NCI-H226 (cell line): ENCODE results near the gene MYOZ2.
A peak's percentile ranks its signal among the peaks of the same experiment; 100 is the strongest.

ENCODE experiments used
- DNase-seq: peaks from one replicate; pipeline ENCODE4 v3.0.0-alpha.2; 2015

MYOZ2 gene

DNA sequence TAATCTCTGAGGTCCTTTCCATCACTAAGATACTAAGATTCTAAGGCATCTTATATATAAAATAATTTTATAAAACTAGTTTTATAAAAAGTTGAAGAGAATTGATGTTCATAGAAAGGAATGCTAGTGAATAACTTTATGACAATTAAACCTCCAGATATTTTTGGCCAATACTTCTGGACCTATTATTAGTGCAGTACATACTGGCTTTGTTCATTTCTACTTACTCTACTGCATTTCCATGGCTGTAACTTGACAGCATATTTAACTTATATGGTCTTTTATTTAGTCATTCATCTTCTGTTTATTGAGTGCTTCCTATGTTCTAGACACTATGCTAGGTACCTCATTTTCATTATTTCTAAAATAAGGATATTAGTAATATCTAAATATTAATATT, 70.1 kb downstream of the MYOZ2 start:
- no peak for DNase-seq

DNA sequence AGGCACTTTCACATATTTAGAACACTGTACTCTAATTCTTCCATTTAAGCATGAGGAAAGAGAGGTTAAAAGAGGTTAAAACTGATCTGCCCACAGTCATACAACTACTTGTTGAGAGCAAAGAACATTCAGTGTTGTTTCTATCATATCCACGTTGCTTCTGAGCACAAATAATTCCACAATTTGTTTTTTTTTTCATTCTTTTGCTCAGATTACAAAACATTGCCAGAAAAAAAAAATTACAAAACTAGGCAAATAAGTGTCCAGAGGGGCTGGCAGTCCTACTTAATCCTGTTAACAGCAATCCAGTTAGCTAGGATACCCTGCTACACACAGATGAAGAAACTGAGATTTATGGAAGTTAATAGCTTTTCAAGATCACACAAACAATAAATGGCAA, 70.5 kb downstream of the MYOZ2 start:
- DNase-seq, result no peak

DNA sequence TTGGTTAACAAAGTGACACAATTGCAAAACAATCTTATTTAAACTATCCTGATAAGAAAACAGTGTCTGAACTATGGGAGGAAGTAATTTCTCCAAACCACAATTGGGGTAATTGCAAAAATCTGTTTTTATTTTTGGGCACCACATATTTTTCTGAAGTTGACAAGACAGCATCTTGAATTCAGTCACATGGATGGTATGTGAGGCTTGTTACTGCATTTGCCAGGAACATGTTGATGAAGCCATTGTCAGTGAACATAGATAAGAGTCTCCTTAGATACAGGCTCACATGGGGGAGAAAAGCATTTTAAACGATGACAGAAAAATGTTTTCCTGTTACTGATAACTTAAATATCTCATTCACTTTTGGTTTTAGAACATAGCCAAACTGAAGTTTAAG, 71.4 kb downstream of the MYOZ2 start:
- DNase-seq, result peak; percentile 53

DNA sequence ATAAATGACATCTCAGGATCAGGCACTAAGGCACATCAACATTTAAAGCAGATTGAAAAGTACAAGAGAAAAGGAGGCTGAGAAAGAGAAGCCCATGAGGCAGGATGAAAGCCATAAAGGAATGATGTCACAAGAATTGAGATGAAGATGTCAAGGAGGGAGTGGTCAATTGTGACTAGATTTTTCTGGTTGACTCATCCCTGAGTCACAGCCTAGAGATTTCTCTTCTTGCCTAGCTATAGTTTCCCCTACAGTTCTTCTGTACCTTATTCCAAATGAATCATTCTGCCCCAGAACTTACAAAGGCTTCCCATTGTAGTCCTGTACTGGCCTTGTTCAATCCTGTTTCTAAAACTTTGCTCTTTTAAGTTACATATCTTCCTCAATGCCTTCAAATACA, 73.4 kb downstream of the MYOZ2 start:
- peak; percentile 80 for DNase-seq

DNA sequence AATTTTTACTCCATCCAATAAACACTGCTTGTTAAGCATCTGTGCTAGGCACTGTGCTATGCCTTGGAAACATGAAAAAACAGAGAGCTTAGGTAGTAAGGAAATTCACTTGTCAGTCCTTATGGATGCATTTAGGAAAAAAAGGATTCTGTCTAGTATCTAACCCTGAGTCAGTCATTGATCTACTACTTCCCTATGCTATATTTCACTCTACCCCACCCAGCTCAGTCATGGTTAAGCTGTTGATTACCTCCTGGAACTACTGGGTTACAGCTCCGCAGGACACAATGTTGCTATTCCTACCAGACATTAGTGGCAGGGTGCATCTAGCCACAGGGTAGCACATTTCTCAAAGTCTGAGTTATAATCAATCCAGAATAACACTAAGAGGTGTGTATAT, 74.0 kb downstream of the MYOZ2 start:
- DNase-seq, result no peak

DNA sequence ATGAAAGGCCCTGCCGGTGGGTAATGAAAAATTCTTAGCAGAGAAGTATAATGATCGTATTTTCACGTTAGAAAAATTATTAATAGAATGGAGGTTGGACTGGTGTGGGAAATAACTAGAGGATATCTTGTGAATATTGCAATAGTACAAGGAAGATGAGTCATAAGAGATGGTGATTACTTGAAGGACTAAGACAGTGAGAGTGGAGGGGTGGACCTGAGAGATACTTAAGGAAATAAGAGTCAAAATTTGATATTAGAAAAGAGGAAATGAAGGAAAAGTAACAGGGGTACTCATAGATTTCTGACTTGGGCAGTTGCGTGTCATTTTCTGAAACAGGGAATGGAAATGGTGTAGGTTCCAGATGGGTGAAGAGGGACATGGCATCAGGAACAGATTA, 75.1 kb downstream of the MYOZ2 start:
- DNase-seq, result peak; percentile 20

DNA sequence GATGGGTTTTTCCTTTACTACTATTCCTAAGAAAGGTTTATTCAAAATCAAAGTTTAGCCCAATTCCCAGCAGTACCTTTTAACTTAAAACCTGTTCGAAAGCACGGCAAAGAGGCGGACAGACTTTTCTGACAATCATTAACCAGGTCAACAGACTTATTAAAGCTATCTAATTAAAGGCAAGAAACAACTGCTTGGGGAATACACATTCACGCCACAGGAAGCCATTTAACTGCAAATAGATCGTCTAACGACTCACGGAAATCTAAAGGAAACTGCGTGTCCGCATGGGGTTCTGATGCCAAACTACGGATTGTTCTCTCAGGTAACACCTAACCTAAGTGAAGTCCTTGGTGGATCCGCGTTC, 76.2 kb downstream of the MYOZ2 start:
- no peak for DNase-seq

DNA sequence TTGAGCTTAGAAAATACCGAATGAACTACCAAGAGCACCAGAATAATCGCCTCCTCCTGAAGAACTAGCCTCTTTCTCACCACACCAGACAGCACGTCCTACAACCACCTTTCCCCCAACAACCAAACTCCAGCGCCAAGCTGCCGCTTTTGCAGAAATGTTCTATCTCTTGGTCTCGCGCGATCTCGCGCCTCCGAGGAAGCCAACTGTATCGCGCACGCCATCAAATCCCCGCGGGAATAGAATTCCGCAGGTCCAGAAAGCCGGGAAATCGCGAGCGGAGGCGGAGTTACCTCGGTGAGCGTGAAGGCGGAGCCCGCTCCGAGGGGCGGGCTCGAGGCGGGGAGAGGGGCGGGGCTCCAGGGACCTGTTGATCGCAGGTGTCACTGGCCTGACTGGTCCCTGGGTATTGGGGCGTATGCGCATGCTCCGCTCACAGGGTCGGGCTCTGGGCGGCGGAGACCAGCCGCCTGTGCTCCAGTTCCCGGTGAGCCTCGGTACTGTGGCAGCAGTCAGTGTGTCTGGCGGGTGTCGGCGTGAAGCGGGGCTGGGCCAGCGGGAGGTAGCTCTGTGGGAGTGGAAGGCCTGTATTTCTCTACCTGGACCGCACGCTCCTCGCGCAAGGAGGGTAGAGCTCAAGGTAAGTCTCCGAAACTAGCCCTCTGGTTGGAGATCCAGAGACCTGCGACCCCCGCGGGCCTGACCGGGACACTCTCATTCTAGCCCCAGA, 76.8 kb downstream of the MYOZ2 start, which contains the start of gene USP53:
USP53 (plus strand) TSS at position 480 of the 730 bp plus-strand sequence. CDS start 27,047 bp downstream, outside the sequence.
- DNase-seq, result peak; percentile 90

DNA sequence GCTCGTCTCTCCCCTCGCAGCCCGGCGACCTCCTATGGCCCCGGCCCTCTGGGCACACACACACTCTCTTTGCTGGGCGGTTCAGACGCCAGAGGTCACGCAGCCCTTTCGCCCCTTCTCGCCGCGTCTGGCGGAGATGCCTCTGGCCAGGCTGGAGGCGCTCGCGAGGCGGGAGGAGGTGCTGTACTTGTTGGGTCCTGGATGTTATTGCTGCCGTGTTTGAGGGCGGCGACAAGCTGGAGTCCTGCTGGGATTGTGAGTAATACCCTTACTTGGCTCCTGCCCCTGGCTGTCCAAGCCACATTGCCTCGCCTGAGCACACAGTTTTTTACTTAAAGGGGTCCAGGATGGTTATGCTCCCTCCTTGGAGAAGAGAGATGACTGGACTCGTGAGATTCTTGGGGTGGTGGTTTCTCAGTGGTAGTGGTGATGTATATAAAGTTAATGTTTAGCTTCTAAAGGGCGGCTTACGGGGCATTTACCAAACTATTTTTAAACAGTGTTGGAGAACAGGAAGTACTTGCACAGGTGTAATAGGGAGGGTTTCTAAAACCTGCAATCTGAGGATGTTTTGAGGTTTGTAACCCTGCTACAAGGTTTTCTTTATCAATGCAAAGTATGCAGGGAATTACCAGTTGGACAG, 77.5 kb downstream of the MYOZ2 start:
- peak; percentile 75 for DNase-seq

DNA sequence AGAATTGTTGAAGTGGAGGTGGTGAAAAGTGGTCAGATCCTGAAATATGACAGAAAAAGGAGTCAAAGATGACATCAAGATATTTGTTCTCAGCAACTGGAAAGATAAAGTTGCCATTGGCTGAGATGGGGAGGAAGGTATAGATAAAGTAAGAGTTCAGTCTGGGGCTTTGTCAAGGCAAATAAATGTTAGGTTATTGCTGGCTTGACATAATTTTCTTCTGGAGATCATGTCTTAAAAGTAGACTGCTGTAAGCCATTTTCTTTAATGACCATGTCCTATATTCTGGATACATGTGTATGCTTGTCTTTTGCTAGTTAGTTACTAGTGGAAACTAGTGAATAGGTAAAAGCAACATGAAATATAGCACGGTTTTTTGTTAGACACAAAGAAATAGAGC, 82.5 kb downstream of the MYOZ2 start:
- no peak for DNase-seq

DNA sequence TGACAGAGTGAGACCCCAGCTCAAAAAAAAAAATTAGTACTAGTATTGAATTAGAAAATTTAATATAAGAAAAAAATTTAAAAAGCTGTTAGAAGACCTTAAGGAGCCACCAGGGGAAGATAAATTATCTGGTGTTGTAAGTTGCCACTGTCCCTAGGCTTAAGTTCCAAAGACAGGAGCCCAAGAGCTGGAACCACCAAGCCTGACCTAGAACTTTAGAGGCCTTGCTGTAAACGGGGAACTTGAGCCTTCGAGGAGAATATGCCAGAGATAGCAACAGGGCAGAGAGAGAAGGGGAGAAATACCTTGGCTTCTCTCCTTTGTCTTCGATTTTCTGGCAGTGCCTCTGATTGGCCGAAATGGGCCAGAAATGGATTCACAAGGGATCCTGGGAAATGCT, 85.8 kb downstream of the MYOZ2 start:
- no peak for DNase-seq

DNA sequence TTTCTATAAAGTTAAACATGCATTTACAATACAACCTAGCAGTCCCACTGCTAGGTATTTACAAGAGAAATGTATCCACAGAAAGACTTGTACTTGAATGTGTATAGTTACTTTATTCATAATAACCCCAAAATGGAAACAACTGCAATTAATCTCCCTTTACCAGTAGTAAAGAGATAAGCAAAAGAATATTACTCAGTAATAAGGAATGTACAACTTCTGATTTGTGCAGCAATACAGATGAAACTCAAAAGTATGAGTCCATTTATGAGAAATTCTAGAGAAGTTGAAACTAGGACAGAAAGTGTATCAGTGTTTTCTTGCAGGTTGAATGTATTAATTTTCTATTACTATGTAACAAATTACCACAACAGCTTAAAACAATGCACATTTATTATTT, 92.1 kb downstream of the MYOZ2 start:
- DNase-seq, result no peak

DNA sequence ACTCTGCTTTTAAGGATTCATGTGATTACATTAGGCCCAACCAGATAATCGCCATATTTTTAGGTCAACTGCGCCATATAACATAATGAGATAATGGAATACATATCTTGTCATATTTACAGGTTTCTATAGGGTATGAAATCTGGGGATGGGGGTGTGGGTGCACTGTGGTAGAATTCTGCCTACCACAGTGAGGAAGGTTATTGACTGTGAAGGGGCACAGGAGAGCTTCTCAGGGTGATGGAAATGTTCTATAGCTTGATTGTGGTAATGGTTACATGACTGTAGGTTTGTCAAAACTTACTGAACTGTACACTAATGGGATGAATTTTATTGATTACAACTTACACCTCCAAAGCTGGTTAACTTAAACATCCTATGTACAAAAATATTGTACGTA, 92.8 kb downstream of the MYOZ2 start:
- DNase-seq, result no peak

DNA sequence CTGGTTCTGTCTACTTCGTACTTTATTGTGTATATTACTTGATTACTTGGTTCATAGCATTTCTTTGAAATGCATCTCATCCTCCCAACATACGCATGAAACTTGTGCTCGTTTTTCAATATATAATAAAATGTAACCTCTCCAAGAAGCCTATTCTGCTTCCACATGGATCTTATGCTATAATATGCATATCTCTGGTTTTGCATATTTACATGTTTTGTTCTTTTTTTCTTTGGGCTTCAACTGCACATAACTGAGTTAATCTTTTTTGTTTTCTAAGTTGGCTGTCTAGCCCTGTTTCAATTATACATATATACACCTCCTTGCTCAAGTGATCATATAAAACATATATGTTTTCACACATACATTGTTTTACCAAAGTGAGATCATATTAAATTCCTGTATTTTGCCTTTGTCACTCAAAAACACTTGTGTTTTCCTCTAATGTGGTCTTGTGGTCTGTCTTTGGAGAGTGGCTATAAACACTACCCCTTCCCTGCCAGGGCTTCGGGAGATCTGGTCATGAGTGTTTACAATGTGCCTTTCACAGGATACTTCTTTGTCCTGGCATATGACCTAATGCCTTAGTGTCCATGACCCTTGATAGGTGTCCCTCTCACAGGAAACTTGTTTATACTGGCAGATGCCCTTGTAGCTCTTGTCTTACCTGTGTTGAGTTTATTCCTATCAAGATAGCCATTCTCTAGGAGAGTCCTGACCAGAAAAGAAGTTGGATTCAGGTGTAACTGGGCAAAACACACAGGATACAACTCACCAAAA, 94.5 kb downstream of the MYOZ2 start:
- DNase-seq, result no peak

DNA sequence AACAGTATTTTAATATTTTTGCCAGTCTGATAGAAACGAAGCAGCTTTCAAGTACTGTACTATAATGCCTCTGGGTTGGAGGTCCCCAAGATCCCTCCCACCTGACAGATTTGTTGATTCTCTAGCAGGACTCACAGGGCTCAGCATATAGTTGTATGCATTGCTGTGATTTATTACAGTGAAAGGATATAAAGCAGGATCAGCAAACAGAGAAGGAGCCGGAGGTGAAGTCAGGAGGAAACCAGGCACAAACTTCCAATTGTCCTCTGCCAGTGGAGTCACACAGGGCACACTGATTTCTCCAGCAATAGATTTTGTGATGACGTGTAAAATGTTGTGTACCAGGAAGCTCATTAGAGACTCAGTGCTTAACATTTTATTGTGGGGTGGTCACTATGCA, 95.9 kb downstream of the MYOZ2 start:
- no peak for DNase-seq

DNA sequence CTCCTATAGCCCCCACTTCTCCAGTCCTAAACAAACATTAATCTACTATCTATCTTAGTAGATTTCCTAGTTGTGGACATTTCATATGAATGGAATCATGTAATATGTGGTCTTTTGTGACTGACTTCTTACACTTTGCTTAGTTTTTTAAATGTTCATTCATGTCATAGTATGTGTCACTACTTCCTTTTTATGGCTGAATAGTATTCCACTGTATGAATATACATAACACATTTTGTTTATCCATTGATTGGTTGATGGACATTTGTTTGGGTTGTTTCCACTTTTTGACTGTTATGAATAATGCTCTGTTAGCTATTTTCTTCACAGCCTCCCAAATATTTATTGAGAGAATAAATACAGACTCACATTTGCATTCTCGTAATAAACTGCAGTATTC, 96.7 kb downstream of the MYOZ2 start:
- no peak for DNase-seq

DNA sequence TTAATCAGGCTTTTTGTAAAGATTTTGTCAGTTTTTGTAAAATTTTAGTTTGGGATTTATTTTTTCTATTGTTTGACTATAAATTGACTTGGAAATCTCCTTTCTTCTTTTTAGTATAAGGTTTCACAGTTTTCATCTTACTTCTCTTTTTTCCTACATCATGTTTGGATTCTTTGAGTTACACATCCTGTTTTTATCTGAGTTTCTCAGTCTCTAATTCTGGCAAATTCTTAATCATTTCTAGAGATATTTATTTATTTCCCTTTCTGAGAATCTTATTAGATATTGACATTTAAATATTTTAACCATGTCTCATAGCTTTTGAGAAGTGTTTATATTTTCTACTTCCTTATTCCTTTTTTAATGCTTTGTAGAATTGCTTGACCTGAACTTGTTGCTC, 97.6 kb downstream of the MYOZ2 start:
- no peak for DNase-seq

DNA sequence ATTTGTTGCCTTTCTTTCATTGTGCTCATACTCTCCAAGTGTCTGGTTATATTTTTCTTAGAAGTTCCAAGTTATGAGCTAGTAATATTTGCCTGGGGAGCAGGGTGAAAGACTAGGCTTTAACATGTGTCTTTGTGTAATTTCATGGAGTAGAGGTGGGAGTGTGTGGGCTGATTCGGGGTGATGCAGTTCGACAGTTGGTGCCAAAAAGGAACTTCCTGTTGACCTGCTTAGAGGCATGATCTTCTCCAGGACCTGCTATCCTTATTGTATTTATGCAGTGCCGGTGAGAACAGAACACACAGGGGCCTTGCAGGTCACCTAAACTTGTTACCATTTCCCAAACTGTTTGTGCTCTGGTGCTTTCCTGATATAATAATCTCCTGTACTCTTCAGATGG, 98.1 kb downstream of the MYOZ2 start:
- DNase-seq, result peak; percentile 12

DNA sequence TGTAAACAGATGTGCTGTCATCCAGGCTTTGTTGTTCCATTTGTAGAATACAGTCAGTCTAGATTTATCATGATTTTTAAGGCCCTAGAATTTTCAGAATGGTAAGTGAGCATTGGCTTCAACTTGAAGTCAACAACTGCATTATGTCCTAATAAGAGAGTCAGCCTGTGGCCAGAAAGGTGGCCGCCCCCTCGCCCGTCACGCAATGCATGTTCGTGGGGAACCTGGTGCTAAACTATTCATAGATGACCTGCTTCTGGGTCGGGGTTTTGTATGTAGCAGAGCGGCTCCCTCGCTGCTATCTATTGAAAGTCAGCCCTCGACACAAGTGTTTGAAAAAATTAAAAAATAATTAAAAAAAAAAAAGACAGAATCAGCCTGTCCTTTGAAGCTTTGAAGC, 101.6 kb downstream of the MYOZ2 start:
- DNase-seq, result no peak
